HEK293T (cell line): ENCODE results near the gene CTIF.

ENCODE experiments used
- ARNT ChIP-seq: fragments of 450-650 bp; IDR thresholded peaks from 2 replicates; pipeline ENCODE4 v1.6.1; 2017; ENCODE audit warnings: mild to moderate bottlenecking
- BHLHE40 ChIP-seq: fragments of 450-650 bp; IDR thresholded peaks from 2 replicates; pipeline ENCODE4 v1.6.1; 2016; ENCODE audit warnings: mild to moderate bottlenecking, moderate library complexity, borderline replicate concordance
- ELF4 ChIP-seq: fragments of 450-650 bp; IDR thresholded peaks from 2 replicates; pipeline ENCODE4 v1.6.1; 2017; ENCODE audit warnings: antibody characterized with exemption
- FOXA1 ChIP-seq: fragments of 450-650 bp; IDR thresholded peaks from 2 replicates; pipeline ENCODE4 v1.6.1; 2016; ENCODE audit warnings: mild to moderate bottlenecking
- FOXK2 ChIP-seq: fragments of 450-650 bp; IDR thresholded peaks from 2 replicates; pipeline ENCODE4 v1.6.1; 2016; ENCODE audit warnings: mild to moderate bottlenecking
- FOXM1 ChIP-seq: fragments of 450-650 bp; IDR thresholded peaks from 2 replicates; pipeline ENCODE4 v1.6.1; 2017; ENCODE audit warnings: mild to moderate bottlenecking, borderline replicate concordance
- HDGF ChIP-seq: fragments of 450-650 bp; IDR thresholded peaks from 2 replicates; pipeline ENCODE4 v1.6.1; 2017; ENCODE audit warnings: antibody characterized with exemption, borderline replicate concordance
- NFRKB ChIP-seq: fragments of 450-650 bp; IDR thresholded peaks from 2 replicates; pipeline ENCODE4 v1.6.1; 2016; ENCODE audit warnings: mild to moderate bottlenecking, moderate library complexity
- SP1 ChIP-seq: fragments of 450-650 bp; IDR thresholded peaks from 2 replicates; pipeline ENCODE4 v1.6.1; 2017
- TARDBP ChIP-seq: fragments of 450-650 bp; IDR thresholded peaks from 2 replicates; pipeline ENCODE4 v1.6.1; 2016
- ZNF384 ChIP-seq: fragments of 450-650 bp; IDR thresholded peaks from 2 replicates; pipeline ENCODE4 v1.6.1; 2016
- TF ChIP-seq, protein P1 (sequence below): fragments of 450-650 bp; IDR thresholded peaks from 2 replicates; pipeline ENCODE4 v1.6.1; 2016

GRCh38 chr18:48766026-48766425, 227.2 kb downstream of the CTIF start:
- no peak for TF ChIP-seq BHLHE40
- TF ChIP-seq ARNT = no peak
- no peak for TF ChIP-seq HDGF
- TF ChIP-seq ZNF384 = no peak
- no peak for TF ChIP-seq FOXK2
- TF ChIP-seq SP1 = no peak
- TF ChIP-seq FOXA1 = no peak
- TF ChIP-seq FOXM1 = no peak
- TF ChIP-seq NFRKB = no peak
- TF ChIP-seq, protein P1, sequence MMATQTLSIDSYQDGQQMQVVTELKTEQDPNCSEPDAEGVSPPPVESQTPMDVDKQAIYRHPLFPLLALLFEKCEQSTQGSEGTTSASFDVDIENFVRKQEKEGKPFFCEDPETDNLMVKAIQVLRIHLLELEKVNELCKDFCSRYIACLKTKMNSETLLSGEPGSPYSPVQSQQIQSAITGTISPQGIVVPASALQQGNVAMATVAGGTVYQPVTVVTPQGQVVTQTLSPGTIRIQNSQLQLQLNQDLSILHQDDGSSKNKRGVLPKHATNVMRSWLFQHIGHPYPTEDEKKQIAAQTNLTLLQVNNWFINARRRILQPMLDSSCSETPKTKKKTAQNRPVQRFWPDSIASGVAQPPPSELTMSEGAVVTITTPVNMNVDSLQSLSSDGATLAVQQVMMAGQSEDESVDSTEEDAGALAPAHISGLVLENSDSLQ = no peak
- no peak for TF ChIP-seq TARDBP
- no peak for TF ChIP-seq ELF4
